ENCODE measurements around the gene AMZ1.
A peak's percentile ranks its signal among the peaks of the same experiment; 100 is the strongest.

Gene AMZ1, protein sequence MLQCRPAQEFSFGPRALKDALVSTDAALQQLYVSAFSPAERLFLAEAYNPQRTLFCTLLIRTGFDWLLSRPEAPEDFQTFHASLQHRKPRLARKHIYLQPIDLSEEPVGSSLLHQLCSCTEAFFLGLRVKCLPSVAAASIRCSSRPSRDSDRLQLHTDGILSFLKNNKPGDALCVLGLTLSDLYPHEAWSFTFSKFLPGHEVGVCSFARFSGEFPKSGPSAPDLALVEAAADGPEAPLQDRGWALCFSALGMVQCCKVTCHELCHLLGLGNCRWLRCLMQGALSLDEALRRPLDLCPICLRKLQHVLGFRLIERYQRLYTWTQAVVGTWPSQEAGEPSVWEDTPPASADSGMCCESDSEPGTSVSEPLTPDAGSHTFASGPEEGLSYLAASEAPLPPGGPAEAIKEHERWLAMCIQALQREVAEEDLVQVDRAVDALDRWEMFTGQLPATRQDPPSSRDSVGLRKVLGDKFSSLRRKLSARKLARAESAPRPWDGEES

DNA sequence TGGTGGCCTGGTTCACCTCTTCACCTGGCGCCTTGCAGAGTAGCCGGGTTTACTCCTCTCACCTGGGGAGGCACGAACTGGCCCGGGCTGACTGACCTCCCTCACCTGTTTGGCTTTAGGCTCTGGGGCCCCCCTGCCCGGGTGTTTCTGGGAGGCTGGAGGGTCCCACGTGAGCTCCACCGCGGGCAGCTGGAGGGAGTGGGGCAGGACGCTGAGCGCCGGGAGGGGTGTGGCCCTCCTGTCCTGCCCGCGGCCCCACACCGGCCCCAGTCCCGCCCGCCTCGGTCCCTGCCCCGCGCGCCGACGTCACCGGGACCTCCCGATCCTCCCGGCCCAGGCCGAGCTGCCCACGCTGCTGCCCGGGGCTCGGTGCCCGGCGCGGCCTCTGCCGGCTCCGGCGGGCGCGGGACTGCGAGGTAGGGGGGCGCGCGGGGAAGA lies at the start of gene AMZ1:
TSS of gene AMZ1 (plus strand) at position 322 of the 438 bp plus-strand sequence. CDS start 12,250 bp downstream, outside the sequence.
- Histone ChIP-seq H3K36me3 (ENCODE audit: control insufficient read depth, insufficient read depth, low read length) (no peaks in the 10 kb centered on the region), H3K4me1 (ENCODE audit: control insufficient read depth, insufficient read depth, low read length) (peaks cover 2% of the 10 kb centered on the region; the same call in 1 of the 2 replicates), H3K27ac (ENCODE audit: low read length) (no peak within 1 kb of the TSS), H3K4me3 (ENCODE audit: low read length) (peak within 1 kb of the TSS; percentile 33; the same call in 1 of the 2 replicates), H3K9me3 (ENCODE audit: control insufficient read depth, insufficient read depth, low read length) (no peaks in the 10 kb centered on the region), H3K27me3 (ENCODE audit: control insufficient read depth, insufficient read depth, low read length) (peaks cover 14% of the 10 kb centered on the region)
- no CpG with 5 or more reads among the region's 41 CpGs for WGBS (ENCODE audit: insufficient coverage, insufficient read length)
- DNase-seq (ENCODE audit: low read depth, low spot score), result no peak

DNA sequence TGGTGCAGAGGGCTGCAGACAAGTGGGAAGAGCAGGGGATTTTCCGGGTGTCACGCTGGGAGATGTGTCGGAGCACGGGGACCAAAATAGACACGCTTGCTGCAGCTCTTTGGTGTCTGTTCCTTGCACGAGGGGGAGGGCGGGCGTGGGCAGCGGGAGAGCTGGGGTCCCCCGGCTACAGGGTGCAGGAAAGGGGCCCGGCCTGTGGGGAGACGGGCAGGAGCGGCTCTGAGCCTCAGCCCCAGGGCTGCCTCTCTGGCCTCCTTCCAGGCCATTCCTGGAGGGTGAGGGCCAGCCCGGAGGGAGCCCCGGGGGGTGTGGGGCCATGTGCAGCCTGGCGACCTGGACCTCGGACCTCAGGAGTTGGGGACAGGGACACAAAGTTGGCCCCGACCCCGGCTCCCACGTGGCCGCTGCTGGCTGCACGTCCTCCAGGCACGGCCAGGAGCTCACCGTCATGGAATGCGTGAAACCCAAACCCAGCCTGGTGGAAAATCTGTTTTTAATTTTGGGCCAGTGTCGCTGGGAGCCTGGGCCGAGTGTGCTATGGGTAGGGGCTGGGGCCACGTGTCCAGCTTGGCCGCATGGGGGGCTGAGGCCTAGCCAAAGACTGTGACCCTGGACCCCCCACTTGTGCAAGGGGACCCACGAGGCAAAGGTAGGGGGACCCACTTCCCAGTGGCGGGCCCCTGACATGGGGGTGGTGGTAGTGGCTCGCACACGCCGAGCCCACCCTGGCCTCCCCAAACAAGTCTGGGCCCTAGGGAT lies 49.6 kb upstream of the AMZ1 start:
- no peak overlapping the region for H3K4me3 ChIP-seq (ENCODE audit: low read length)
- peaks cover 2% of the 10 kb centered on the region; the same call in 1 of the 2 replicates for H3K36me3 ChIP-seq (ENCODE audit: control insufficient read depth, insufficient read depth, low read length)
- H3K9me3 ChIP-seq (ENCODE audit: control insufficient read depth, insufficient read depth, low read length), result no peaks in the 10 kb centered on the region
- no peak for DNase-seq (ENCODE audit: low read depth, low spot score)
- H3K4me1 ChIP-seq (ENCODE audit: control insufficient read depth, insufficient read depth, low read length), result peaks cover 16% of the 10 kb centered on the region
- no CpG with 5 or more reads among the region's 34 CpGs for WGBS (ENCODE audit: insufficient coverage, insufficient read length)
- no peak overlapping the region for H3K27ac ChIP-seq (ENCODE audit: low read length)
- no peaks in the 10 kb centered on the region for H3K27me3 ChIP-seq (ENCODE audit: control insufficient read depth, insufficient read depth, low read length)

DNA sequence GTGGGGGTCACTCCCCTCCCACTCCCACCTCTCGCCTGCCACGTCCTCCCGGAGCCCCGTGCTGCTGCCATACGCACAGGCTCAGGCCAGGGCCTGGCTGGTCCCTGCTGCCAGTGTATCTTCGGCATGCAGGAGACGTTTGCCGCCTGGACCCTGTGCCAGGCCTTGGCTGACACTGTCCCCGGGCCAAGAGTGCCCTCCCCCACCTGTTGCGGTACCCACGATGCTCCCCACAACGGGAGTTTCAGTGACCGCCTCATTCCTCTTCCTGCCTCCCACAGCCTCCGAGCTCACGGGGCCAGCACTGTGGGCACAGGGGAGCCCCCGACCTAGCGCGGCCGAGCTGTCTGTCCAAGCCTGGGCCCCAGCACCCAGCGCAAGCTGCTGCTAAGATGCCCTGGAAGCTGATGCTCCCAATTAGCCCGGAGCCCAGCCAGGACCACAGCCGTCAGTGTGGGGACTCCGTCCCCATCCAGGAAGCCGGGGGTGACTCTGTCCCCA lies 48.8 kb upstream of the AMZ1 start:
- H3K27ac ChIP-seq (ENCODE audit: low read length), result no peak overlapping the region
- no peak for DNase-seq (ENCODE audit: low read depth, low spot score)
- no peaks in the 10 kb centered on the region for H3K27me3 ChIP-seq (ENCODE audit: control insufficient read depth, insufficient read depth, low read length)
- H3K36me3 ChIP-seq (ENCODE audit: control insufficient read depth, insufficient read depth, low read length), result peaks cover 6% of the 10 kb centered on the region; the same call in 1 of the 2 replicates
- WGBS (ENCODE audit: insufficient coverage, insufficient read length), result no CpG with 5 or more reads among the region's 24 CpGs
- H3K4me1 ChIP-seq (ENCODE audit: control insufficient read depth, insufficient read depth, low read length), result peaks cover 19% of the 10 kb centered on the region
- H3K9me3 ChIP-seq (ENCODE audit: control insufficient read depth, insufficient read depth, low read length), result no peaks in the 10 kb centered on the region
- no peak overlapping the region for H3K4me3 ChIP-seq (ENCODE audit: low read length)

DNA sequence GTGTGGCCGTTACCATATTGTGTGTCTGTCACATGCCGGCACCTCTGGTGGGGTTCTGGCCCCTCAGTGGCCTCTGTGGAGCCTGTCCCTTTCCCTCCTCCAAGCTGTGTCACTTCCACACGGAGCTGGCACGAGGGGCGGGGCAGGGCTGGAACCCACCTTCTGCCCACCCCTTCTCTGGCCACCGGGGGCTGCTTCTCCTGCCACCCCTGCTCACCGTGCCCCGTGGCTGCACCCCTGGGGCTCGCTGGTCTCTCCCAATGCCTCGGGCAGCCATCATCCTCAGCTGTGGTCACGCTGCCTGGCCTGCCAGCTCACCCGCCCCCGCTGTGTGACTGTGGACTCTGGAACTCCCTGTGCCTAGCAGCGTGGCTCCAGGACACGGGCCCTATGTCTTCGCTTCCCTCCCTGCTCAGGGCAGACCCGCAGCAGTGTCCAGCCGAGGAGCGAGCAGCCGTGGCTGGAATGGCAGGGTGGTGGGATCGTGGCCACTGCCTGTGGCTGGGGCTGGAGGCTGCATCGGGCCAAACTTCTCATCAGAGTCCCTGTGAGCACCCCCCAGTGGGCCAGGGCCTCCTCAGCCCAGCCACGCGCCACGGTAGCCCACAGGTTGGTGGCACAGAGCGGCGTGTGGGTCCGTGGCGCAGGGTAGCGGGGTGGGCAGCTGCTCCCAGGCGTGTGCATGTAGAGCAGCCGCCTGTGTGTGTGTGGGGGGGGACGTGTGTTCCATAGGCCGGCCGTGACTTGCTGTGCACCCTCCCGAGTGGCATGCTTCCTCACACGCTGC lies 48.1 kb upstream of the AMZ1 start:
- Histone ChIP-seq H3K36me3 (ENCODE audit: control insufficient read depth, insufficient read depth, low read length) (peaks cover 6% of the 10 kb centered on the region; the same call in 1 of the 2 replicates), H3K27ac (ENCODE audit: low read length) (no peak overlapping the region), H3K4me3 (ENCODE audit: low read length) (no peak overlapping the region), H3K4me1 (ENCODE audit: control insufficient read depth, insufficient read depth, low read length) (peaks cover 23% of the 10 kb centered on the region), H3K9me3 (ENCODE audit: control insufficient read depth, insufficient read depth, low read length) (no peaks in the 10 kb centered on the region), H3K27me3 (ENCODE audit: control insufficient read depth, insufficient read depth, low read length) (no peaks in the 10 kb centered on the region)
- no peak for DNase-seq (ENCODE audit: low read depth, low spot score)
- no CpG with 5 or more reads among the region's 37 CpGs for WGBS (ENCODE audit: insufficient coverage, insufficient read length)

DNA sequence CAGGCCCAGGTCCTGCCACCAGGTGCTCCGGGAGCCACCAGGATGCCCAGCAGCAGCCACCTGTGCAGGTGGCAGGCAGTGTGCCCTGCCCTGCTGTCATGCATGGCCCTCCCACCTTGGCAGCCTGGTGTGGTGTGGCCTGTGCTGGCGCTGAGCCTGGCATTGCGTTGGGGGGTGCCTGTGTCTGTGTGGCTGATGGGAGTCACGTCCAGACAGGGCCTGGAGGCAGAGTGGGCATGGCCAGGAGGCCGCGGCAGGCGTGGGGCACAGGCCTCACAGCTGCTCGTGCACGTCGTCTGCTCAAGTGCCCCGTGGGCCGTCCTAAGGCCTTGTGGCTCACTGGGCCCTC lies 47.5 kb upstream of the AMZ1 start:
- DNase-seq (ENCODE audit: low read depth, low spot score), result no peak
- Histone ChIP-seq H3K4me1 (ENCODE audit: control insufficient read depth, insufficient read depth, low read length) (peaks cover 23% of the 10 kb centered on the region), H3K27ac (ENCODE audit: low read length) (no peak overlapping the region), H3K4me3 (ENCODE audit: low read length) (no peak overlapping the region), H3K36me3 (ENCODE audit: control insufficient read depth, insufficient read depth, low read length) (peaks cover 4% of the 10 kb centered on the region; the same call in 1 of the 2 replicates), H3K9me3 (ENCODE audit: control insufficient read depth, insufficient read depth, low read length) (no peaks in the 10 kb centered on the region), H3K27me3 (ENCODE audit: control insufficient read depth, insufficient read depth, low read length) (no peaks in the 10 kb centered on the region)
- no CpG with 5 or more reads among the region's 12 CpGs for WGBS (ENCODE audit: insufficient coverage, insufficient read length)

DNA sequence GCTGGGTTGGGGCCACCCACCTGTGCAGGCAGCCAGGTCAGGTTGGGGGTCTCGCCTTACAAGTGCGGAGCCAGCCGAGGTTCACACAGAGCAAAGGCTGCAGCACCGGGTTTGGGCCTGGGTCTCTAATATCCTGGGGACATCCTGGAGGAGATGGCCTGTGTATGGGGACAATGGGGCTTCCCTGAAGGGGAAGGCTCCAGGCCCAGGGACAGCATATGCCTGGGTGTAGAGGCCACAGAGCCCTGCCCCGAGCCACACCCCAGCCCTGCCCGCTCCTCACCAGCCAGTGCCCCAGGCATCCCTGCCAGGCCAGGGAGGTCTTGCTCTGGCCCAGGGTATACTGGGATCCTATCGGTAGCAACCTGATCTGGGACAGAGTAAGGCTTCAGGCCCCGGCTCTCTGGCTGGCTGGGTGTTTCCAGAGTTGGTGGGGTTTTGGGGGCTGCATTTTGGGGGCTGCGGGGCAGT lies 47.1 kb upstream of the AMZ1 start:
- no CpG with 5 or more reads among the region's 9 CpGs for WGBS (ENCODE audit: insufficient coverage, insufficient read length)
- H3K4me1 ChIP-seq (ENCODE audit: control insufficient read depth, insufficient read depth, low read length), result peaks cover 23% of the 10 kb centered on the region
- no peak for DNase-seq (ENCODE audit: low read depth, low spot score)
- H3K27me3 ChIP-seq (ENCODE audit: control insufficient read depth, insufficient read depth, low read length), result no peaks in the 10 kb centered on the region
- no peaks in the 10 kb centered on the region for H3K9me3 ChIP-seq (ENCODE audit: control insufficient read depth, insufficient read depth, low read length)
- H3K36me3 ChIP-seq (ENCODE audit: control insufficient read depth, insufficient read depth, low read length), result peaks cover 4% of the 10 kb centered on the region; the same call in 1 of the 2 replicates
- H3K4me3 ChIP-seq (ENCODE audit: low read length), result no peak overlapping the region
- no peak overlapping the region for H3K27ac ChIP-seq (ENCODE audit: low read length)

DNA sequence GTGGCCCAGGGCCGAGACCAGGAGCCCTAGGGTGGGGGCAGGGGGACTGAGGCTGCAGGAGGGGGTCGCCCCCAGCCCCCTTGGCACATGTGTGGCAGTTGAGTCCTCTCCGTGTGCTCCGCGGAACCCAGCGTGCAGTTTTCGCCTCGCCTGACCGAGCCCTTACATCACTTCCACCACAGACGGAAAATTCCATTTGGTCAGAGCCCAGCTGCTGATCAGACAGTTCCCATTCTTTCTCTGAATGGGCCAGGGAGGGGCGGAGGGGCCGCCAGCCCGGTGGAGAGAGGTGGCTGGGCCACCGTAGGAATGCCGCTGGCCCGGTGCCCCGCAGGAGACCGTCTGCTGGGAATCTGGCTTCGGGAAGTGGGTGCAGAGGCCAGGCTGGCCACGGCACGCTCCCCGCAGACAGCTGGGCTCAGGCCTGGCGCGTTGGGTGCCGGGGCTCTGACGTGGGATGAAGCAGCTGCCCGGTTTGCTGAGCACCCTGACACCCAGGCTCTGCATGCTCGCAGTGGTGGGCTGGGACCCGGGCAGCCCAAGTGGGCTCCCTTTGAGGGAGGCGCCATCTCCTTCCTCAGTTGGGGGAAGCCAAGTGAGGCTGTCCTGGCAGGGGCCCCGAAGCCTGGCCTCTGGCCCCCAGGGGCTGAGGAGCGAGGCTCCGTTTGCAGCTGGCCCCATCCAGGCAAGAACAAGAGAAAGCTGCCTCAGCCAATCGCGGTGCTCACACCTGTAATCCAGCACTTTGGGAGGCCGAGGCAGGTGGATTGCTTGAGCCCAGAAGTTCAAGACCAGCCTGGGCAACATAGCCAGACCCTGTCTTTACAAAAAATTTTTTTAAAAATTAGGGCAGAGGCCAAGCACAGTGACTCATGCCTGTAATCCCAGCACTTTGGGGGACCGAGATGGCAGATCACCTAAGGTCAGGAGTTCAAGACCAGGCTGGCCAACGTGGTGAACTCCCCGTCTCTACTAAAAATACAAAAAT lies 46.3 kb upstream of the AMZ1 start:
- Histone ChIP-seq H3K9me3 (ENCODE audit: control insufficient read depth, insufficient read depth, low read length) (no peaks in the 10 kb centered on the region), H3K36me3 (ENCODE audit: control insufficient read depth, insufficient read depth, low read length) (peaks cover 4% of the 10 kb centered on the region; the same call in 1 of the 2 replicates), H3K4me3 (ENCODE audit: low read length) (no peak overlapping the region), H3K27ac (ENCODE audit: low read length) (no peak overlapping the region), H3K27me3 (ENCODE audit: control insufficient read depth, insufficient read depth, low read length) (no peaks in the 10 kb centered on the region), H3K4me1 (ENCODE audit: control insufficient read depth, insufficient read depth, low read length) (peaks cover 26% of the 10 kb centered on the region)
- no peak for DNase-seq (ENCODE audit: low read depth, low spot score)
- WGBS (ENCODE audit: insufficient coverage, insufficient read length), result no CpG with 5 or more reads among the region's 39 CpGs

DNA sequence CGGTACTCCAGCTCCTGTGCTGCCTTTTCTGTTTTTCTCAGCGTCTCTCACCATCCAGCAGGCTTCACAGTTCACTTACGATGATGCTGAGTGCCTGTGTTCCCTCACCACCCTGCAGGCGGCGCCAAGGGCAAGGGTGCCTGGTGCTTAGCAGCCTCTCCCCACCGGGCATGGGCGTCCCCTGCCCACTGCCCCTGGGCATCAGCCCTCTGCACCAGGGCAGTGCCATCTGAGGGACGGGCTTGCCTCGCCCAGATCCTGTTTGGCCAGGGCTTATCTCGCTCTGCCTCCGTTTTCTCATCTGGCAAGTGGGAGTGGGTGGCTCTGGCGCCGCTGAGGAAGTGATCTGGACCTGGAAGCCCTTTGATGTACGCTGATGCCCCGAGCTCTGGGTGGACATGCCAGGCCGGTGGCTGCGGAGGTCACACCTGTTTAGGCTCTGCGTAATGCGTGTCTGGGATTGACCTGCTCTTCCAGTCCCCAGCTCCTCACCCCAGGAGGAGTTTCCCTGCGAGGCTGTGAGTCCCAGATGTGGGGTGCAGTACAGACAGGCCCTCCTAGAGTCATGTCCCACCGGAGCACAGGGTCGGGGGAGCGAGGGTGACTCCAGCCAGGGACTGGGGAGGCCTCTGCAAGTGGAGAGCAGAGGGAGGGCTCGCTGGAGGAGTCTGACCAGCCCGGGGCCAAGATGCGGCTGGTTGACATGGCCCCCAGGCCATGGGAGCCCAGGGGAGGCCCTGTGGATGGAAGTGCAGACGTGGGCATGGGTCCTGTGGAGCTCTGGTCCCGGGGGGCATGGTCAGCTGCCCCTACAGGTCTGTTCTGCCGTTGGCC lies 44.4 kb upstream of the AMZ1 start:
- no peak overlapping the region for H3K27ac ChIP-seq (ENCODE audit: low read length)
- no peaks in the 10 kb centered on the region for H3K27me3 ChIP-seq (ENCODE audit: control insufficient read depth, insufficient read depth, low read length)
- no peak overlapping the region for H3K4me3 ChIP-seq (ENCODE audit: low read length)
- peaks cover 29% of the 10 kb centered on the region for H3K4me1 ChIP-seq (ENCODE audit: control insufficient read depth, insufficient read depth, low read length)
- WGBS (ENCODE audit: insufficient coverage, insufficient read length), result no CpG with 5 or more reads among the region's 29 CpGs
- no peaks in the 10 kb centered on the region for H3K9me3 ChIP-seq (ENCODE audit: control insufficient read depth, insufficient read depth, low read length)
- no peak for DNase-seq (ENCODE audit: low read depth, low spot score)
- peaks cover 20% of the 10 kb centered on the region for H3K36me3 ChIP-seq (ENCODE audit: control insufficient read depth, insufficient read depth, low read length)
